NOMO-1 (cell line): Measurements from ENCODE around the gene WDFY2.

Experiments used
- DNase-seq, 2 experiments: peaks; one replicate each; lab custom pipeline; 2025; ENCODE audit not compliant: unreplicated experiment in 2 of 2; lab: John Stamatoyannopoulos, UW

WDFY2 gene

DNA sequence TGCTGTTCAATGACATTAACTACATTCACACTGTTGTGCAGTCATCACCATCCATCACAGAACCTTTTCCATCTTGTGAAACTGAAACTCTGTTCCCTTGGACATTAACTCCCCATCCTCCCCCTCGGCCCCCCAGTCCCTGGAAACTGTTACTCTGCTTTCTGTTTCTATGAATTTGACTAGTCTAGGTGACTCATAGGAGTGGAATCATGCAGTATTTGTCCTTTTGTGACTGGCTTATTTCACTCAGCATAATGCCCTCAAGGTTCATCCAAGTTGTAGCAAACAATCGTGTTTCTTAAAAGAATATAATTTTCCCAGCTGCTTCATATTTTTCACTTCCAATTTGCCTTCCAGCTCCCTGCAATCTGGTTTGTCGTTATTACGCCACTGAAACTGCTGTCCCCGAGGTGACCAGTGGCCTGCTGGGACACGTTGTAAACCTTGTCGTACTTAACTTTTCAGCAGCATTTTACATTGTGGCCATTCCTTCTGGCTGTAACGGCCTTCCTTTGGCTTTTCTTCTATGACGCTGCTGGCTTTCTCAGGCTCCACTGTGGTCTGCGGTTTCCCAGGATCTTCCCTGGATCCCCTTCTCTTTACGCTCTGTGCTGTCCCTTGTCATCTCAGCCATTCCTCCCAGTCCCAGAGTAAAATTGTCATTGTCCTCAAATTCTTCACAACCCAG is 145.7 kb downstream of the WDFY2 start:
- DNase-seq, result no peak

DNA sequence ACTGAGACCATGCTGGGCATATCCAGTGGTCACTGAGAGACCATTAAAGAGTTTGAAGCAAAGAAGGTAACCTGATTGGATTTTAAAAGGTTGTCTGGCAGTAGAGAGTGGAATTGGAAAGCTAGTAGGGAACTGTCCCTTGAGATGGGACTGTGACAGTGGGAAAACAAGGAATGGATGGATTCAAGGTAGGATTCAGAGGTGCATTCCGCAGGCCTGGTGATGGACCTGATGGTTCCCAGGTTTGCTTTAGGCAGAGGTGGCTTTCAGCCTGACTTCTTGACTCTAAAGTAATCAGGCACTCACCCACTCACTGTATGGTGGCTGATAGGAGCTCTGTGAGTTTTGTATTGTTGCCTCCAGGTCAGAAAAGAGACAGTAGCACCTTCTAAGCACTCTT is 146.7 kb downstream of the WDFY2 start:
- DNase-seq, result no peak

DNA sequence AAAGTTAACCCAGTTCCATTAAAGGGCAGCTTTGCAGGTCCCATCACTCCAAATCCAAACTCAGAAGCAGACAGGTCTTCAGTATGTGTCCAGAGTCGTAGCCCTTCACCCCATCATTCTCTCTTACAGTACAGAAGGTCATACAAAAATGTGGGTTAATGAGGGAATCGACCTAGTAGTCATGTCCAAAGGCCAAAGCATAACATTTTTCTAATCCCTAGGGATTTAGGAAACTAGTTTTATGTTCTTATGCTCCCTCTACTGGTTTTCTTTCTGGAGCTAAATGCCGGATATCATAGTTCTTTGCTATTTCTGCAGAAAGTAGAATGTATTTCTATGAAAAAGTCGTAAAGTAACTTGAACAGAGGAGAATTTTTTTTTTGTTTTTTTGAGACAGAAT is 147.5 kb downstream of the WDFY2 start:
- DNase-seq, result no peak

DNA sequence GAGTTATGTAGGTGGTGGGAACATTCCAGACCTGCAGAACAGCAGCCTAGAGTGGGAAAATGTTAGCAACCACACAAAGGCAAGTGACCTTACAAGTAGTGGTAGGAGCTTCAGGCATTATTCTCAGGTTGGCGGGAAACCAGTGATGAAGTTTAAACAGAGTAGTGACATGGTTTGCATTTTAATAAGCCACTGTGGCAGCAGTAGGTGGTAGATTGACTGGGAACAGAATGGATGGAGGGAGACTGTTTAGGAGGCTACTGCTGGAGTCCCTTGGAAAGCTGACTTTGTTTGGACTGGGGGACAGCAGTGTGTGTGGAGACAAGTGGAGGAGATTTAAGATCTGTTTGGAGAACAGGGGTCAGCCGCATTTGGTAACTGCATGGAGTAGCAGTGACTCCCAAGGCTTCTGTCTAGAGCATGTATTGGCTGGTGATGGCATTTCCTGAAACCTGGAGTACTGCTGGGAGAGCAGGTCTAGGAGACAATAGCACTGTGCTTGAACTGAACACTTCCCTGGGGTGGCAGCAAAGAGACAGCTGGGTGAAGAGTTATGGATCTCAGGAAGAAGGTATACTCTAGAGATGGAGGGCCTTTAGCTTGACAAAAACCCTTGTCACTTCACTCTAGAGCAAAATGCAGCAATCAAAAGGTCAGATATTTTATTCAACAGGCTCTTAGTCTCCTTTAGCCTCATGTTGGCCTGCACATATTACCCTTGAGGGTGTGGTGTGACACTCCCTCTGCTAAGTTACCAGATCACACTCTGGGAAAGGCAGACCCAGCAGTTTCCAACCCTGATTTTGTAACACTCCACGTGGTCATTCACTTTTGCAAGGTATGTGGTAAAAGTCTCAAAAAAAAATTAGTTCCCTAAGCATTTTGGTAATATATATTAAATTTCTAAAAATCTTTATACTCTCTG is 149.4 kb downstream of the WDFY2 start:
- peak; percentile 36 to 48 for DNase-seq

GRCh38 chr13:51734786-51735185 is 150.5 kb downstream of the WDFY2 start:
- no peak for DNase-seq

DNA sequence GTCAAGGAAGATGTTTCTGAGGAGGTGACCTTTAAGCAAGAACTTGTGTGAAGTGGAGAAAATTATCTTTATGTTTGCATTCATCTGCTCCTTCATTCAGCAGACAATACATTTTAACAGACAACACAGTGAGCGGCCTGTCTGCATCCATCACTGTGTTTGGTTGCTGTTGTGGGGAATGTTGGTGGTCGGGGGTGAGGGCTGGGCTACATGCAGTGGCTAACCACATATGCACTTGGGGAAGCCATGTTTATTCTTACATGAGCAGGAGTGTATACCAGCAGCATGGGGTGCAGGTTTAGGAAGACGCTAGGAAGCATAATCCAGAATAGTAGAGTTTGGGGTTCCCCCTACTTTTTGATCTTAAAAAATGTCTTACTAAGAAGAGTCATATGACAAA is 153.3 kb downstream of the WDFY2 start:
- DNase-seq, result no peak

DNA sequence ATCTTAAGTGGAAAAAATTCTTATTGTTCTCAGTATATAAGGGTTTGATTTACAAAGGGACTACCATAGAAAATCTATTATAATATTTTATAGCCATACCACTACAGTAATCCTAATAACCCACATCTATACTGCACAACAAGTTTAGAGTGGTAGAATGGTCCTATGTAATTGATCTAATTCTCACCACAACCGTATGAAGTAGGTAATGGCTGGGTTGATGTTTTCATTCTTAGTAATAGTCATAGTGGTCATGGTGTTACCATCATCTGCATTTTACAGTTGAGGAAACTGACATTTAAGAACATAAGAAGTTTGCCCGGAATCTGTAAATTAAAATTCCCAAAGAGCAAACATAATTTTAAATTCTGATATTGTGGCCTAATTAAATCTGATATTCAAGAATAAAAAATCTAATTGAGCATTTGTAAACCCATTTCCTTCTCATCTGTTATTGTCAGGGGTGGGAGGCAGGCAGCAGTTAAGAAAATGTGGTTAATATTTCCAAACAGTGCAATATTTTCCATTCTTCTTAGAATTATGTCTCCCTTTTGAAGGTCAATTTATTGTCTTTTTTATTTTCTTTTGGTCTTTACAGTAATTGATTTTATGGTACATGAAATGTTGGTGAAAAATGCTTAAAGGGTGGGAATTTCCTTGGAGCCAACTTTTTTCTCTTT is 154.1 kb downstream of the WDFY2 start:
- no peak for DNase-seq

- DNase-seq, result no peak
These were observed 154.9 kb downstream of the WDFY2 start for GRCh38 chr13:51739027-51739764.

DNA sequence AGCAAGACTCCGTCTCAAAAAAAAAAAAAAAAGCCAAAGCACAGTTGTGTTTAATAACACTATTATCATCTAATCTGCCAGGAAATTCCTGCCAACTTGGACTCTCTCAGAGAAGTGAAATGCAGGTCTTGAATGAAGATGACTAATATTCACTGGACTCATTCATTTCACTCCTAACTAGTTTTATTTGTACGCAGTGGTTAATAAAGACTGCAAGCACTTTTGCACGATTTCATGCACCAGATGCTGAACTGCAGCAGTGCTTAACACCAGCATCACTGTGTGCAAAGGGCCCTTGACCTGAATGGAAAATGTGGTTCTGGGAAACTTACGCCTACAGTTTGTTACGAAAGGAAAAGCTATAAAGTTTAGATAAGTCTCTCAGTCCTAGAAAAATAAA is 156.4 kb downstream of the WDFY2 start:
- DNase-seq, result no peak

DNA sequence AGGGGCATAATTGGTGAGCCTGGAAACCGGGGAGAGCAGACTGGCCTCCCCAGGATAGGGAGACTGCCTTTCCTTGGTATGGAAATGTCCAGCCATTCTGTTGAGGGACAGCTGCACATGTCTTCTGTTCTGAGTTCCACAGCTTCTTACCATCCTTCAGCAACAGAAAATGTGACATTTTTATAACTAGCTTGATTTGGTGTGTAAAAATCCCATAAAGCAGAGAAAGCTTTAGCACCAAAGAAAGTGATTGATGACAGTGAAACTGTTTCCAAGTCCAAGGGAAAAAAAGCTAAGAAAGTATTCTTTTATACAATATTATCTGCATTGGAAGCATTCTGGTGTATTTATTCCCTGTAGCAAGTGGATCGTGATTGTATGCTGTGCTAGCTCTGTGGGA is 157.8 kb downstream of the WDFY2 start:
- no peak for DNase-seq

DNA sequence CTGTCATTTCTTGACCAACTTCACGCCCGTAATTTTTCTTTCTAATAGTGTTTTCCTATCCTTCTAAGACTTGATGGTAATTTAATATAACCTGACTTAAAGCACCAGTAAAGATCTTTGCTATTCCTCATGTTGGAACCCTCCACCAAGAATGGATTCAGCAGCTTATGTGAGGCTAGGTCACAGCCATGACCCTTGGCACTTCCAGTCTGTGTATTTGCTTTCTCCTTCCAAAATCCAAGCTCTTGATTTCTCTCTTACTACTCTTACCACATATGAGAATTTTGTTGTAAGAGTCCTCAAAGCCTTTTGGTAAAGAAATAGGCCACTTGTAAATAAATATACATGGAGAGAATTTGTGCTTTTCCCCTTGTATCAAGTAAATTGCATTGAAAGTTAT is 158.3 kb downstream of the WDFY2 start:
- DNase-seq, result no peak

GRCh38 chr13:51745243-51745642 is 161.0 kb downstream of the WDFY2 start:
- DNase-seq, result no peak

GRCh38 chr13:51746802-51747201 is 162.5 kb downstream of the WDFY2 start:
- DNase-seq, result no peak

DNA sequence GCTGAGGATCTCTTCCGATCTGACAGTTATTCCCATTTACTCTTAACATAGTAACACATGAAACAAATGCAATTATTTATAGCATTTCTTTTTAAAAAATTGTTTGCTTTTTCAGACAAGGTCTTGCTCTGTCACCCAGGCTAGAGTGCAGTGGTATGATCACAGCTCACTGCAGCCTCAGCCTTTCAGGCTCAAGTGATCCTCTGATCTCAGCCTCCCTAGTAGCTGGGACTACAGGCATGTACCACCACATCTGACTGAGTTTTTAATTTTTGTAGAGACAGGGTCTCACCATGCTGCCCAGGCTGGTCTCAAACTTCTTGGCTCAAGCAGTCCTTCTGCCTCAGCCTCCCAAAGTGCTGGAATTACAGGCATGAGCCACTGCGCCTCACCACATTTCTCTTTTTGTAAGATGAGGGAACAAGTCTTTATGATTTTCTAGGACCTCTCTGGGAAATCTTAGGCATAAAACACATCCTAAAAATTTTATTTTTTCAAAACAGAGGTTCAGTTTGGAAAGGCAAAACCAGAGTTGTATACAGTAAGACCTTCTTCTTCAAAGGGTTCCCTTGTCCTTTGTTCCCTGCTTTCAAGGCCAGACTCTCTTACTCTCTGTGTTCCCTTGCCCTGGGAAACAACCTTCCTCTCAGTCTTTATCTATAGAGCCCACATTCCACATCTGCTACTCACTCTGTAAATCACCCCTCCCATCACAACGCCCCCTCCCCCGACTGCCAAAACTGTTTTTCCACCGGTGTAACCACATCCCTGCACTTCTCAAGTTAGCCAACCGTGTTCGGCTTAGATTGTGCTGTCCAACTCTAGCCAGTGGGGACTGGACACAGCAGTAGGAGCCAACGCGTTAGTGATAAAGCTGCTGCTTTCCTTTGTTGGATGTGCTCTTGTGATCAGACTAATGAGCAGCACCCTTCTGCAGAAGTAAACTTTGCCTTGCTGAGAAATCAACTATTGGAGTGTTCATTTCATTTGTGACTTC is 163.5 kb downstream of the WDFY2 start:
- DNase-seq, result no peak

GRCh38 chr13:51756651-51757050 is 172.4 kb downstream of the WDFY2 start:
- DNase-seq, result no peak

- DNase-seq, result no peak
These were observed 174.4 kb downstream of the WDFY2 start for GRCh38 chr13:51758691-51759090.

DNA sequence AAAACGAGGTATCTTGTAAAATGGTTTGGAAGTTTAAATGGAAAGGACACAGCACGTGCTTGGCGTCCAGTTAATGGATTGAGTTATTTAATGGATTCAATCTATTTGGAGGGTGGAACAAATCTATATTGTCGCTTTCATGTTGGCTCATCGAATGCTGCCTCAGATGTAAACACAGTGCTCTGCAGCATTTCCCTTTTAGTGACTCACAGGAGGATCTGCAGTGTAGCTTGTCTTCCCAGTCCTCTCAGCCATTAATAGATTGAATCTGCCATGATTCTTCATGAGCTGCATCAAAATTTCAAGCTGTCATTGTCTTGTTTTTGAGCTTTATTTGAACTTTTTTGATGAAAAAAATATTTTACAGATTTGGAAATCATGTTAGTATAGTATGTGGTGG is 175.0 kb downstream of the WDFY2 start:
- DNase-seq, result no peak

GRCh38 chr13:51760592-51760991 is 176.3 kb downstream of the WDFY2 start:
- no peak for DNase-seq

DNA sequence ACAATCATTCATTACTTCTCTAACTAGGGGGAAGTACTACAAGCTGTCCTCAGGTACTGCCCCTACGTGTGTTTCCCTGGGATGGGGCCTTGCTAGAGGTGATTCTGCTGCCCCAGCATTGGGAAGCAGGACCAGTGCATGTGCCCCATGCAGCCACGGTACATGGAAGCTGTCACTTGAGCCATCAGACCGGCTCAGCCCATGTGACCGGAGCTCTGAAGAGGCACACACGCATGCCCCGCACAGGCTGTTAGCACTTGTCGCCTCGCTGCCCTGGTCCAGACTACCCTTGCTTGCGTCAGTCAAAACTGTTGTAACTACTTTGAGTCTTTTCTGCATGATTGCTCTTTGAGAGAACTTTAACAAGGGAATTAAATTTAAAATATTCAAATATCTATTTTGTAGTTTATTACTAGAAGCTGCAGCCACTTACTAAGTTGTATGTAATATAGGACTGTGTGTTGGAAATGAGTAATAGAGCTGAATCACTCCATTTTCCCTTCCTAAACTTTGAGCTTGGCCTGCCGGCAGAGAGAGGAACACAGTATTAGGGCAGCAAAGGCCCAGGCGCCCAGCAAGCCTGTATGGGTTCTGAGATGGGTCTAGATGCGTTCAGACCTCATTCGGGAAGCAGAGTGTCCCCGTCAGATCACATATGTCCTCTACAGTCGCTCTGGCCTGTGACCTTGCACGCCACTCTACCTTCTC is 177.5 kb downstream of the WDFY2 start:
- no peak for DNase-seq
